ENCODE data around the gene TAF15.

DNA sequence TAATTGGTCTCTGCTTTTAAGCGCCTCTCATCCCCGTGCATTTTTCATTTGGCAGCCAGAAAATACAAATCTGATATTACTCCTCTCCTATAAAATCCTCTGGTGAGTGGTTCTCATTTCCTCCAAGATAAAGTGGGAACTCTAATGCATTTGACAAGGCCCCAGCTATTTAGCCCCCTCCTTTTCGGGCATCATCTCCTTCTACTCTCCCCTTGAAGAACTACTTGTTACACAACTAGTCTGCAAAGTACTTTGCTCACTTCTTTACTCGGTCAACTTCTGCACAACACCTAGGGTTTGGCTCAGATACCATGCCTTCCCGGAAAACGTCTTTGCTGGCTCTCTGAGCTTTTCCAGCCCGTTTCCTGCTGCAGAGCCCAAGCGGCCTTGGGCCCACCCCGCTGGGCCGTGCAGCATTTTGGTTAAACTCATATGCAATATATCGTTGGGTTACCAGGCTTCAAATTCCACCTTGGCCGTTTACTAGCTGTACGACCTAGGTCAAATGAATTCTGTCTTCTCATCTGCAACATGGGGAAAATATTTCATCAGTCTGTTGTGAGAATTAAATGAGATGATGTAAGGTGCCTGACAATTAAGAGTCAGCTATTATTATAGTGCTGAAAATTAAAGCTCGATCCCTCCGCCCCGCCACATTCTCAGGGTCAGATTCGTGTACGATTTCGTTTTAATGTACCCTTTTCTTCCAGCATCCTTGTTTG lies 883 bp upstream of the TAF15 start:
- TF ChIP-seq, protein P1, sequence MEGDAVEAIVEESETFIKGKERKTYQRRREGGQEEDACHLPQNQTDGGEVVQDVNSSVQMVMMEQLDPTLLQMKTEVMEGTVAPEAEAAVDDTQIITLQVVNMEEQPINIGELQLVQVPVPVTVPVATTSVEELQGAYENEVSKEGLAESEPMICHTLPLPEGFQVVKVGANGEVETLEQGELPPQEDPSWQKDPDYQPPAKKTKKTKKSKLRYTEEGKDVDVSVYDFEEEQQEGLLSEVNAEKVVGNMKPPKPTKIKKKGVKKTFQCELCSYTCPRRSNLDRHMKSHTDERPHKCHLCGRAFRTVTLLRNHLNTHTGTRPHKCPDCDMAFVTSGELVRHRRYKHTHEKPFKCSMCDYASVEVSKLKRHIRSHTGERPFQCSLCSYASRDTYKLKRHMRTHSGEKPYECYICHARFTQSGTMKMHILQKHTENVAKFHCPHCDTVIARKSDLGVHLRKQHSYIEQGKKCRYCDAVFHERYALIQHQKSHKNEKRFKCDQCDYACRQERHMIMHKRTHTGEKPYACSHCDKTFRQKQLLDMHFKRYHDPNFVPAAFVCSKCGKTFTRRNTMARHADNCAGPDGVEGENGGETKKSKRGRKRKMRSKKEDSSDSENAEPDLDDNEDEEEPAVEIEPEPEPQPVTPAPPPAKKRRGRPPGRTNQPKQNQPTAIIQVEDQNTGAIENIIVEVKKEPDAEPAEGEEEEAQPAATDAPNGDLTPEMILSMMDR (IDR thresholded peaks at IDR 0.05): no peak
- no peak for TF ChIP-seq POLR2A (IDR thresholded peaks at IDR 0.05)

Measured in prostate gland (tissue), 2 donors.